ENCODE data around the gene TMEM150A.
"Not testable (repeated sequence)": the region's sequence is repeated elsewhere in the genome, so short reads cannot be mapped to it uniquely, and the experiment has no call there.

The TMEM150A gene

DNA sequence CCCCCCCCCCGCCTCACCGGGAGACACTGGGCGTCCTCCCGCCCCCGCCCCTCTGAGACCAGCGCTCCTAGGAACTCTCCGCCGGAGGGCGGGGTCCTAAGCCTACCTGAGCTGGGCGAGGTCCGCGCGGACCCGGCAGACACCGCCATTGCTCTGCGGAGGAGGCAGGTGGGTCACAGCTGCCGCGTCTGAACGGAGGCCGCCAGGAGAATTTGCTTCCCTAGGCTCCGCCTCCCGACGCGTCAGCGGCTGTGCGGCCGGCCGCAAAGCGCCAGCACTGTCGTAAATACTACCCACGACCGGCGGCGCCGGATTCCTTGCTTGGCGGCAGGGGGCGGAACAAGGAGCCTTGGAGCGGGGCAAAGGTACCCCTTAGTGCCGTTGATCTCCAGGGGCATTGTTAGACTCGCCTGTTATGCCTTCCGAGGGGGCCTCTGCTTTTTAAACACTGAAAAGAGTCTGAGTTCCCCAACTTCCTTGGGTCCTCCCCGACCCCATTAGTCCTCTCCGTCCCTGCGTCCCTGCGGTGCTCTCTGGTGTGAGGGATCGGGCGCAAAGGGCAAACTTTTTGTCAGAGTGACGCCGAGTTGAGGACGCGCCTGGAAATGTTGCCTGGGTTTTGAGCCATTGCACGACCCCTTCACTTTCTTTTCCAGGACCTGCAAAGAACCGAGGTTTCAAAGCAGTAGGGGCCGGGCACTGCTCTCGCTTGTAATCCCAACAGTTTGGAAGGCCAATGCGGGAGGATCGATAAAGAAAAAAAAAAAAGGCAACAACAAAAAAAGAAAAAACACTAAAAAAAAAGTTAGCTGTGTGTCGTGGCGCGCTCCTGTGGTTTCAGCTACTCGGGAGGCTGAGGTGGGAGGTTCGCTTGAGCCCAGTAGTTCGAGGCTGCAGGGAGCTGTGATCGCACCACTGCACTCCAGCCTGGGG, 41.0 kb downstream of the TMEM150A start, which contains the start of gene GGCX:
Gene GGCX (minus strand): TSS at position 214 of the 933 bp plus-strand sequence. CDS start 65 bp downstream, at position 149.
- DNase-seq, result peak in 1 of 2 experiments; percentile 85

DNA sequence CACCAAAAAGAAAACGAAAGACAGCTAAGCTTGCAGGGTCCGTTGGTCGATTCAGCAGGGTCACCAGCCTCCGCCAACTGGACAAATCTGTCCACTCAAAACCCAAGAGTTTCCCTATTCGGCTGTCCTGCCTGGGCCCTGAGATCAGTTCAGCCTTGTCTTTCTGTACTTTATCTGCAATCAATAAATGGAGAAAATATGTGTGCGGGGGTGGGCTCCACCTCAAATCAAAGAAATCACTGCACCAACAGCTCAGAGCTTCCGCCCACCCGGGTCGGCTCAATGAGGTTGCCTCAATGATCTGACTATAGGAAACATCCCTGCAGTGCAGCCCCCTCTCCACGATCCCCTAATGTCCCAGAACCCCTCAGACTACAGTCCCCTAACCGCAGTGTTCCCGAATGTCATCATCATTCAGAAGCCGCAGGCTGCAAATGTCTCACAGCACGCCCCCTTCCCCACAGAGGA, 41.7 kb downstream of the TMEM150A start:
- no peak for DNase-seq

DNA sequence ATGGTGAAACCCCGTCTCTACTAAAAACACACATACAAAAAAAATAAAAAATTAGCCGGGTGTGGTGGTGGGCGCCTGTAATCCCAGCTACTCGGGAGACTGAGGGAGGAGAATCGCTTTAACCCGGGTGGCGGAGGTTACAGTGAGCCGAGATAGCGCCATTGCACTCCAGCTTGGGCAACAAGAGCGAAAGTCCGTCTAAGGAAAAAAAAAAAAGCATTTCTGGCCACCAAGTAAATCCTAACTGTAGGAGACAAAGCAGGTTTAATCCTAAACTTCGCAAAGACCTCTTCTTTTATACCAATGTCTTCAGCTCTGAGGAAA, 42.1 kb downstream of the TMEM150A start:
- not testable (repeated sequence) for DNase-seq

DNA sequence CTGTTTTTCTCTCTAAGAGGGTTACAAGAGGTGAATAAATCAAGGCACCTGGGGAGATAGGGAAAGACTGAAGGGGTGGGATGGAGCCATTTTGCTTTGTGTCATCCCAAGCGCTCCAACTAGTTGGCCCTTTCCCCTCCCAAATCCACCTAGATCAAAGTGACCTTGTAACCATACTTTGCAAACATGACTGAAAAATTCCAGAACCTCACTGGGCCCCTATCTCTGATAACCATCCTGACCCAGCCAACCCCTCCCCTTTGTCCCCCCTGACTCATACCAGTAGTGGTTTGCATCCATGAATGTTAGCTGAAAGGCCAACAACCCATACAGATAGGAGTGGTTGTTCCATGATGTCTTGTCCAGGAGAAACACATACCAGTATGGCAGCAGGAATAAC, 44.3 kb downstream of the TMEM150A start:
- no peak for DNase-seq

DNA sequence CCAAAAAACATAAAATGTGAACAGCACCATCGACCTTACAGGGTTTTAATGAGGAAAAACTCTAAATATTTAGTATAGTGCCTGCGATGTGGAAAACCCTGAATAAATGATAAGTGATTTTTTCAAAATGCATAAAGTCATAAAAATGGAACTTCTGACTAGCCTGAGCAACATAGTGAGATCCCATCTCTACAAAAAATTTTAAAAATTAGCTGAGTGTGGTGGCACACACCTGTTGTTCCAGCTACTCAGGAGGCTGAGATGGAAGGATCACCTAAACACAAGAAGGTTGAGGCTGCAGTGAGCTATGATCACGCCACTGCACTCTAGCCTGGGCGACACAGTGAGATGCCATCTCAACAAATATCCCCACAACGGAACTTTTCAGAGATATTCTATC, 45.4 kb downstream of the TMEM150A start:
- no peak for DNase-seq

DNA sequence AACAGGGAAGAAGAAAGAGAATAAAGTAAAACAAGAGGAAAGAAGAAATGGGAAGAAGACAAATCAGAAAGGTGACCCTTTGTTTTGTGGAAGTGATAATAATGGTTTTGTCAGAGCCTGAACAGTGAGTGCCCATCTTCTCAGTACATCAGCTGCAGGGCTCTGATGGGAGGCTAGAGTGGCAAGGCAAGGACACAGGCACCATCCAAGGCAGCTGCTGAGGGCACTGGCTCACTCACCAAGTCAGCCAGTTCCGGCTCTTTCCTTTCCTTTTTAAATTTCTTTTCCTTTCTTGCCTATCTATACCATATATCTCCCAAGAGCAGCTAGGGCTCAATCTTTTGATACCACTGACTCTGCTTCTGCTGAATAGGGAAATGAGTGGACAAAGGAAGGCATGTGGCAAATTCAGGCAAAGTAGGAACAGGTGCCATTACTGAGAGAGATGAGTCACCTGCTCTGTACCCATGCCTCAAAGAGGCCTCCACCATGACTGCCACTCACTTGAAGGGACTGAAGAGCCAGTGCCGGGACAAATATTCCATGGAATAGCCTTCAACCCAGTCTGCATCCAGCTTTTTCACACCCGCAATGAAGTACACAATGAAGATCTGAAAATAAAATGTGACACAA, 47.4 kb downstream of the TMEM150A start:
- DNase-seq, result no peak

DNA sequence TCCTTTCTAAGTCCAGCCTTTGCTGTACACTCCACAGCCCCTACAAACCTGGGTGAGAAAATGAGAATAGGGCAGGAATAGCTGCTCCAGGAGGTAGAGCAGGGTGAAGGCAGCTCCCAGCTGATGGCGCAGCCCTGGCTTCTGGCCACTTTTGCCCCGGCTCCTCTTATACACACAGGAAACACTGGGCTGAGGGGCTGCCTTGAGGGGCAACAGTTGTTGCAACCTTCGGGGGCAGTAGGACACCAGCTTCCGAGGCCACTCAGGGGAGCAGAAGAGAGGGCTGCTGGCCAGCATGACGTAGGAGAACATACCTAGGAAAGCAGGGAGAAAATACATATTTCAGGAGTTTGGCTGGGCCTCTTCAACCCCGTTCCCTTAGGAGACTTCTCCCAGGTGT, 49.3 kb downstream of the TMEM150A start:
- no peak for DNase-seq

DNA sequence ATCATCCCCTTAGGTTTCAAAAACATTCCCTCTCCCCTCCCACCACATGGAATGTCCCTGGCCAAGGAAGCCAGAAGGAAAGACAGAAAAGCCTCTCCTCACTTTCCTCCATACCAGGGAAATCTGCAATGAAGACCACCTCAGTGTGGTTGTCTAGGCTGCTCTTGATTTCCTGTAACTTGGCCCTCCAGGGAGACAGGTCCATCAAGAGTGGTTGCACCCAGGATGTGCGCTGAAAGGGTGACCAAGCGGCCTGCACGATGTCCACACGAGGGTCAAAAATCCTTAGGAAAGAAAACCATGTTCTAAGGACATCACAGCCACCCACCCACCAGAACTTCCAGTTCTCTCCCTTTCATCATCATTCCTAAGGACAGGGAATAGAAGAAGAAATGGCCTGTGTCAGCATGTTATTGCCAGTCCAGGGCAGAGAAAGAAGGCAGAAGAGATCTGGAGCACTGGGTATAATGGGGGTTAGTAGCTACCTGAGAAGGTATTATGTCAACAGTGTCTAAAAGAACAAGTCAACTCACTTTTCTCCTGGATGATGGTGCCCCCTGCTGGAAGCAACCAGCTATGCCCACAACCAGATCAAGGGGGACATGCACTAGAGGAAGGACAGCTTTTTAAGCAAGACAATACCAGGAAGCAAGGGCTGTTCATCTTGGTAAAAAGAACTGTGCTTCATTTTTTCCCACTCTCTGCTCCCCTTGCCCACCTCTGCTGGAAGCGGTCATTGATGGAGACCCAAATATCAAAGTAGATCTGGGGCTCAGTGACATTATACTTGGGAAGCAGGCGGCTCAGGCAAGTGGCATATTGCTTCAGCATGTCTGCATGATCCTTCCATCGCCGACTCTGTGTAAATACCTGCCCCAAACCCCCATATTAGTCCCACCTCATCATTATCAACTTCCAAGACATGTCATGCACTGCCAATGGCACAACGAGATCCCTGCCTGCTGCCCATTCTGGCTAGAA, 50.5 kb downstream of the TMEM150A start:
- peak; percentile 7 to 48 for DNase-seq

DNA sequence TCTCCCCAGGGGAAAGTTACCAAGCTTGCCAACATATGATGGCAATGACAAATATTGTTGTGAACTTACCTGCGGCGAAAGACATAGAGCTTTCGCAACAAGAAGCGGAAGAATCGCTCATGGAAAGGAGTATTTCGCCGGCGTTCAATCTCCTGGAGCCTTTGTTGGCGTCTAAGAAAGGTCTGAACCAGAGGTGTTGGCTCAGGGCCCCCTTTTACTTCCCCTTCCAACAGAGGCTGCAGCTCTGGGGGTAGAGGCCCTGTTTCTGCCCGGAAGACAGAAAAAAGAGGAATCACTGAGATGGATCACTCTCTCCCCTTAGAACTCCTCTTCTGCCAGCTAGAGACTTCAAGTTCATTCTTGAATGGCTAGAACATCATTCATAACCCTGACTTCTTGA, 52.0 kb downstream of the TMEM150A start:
- no peak for DNase-seq

DNA sequence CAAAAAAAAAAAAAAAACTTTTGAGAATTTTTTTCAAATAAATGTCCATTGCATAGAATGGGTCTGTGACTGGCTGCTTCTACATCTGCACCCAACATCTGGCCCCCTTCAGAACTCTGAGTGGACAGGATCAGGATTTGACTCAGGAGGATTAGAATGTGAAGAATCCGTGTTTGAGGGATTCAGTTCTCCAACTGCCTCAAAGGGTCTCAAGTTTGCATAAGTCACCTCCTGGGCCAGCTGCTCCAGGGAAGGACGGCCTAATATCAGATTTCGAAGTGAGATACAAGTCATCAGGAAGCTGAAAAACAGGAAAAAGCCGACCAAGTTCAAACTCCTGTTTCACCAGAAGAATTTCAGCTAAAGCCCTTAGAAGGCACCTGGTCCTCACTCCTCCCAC, 52.7 kb downstream of the TMEM150A start:
- no peak for DNase-seq

DNA sequence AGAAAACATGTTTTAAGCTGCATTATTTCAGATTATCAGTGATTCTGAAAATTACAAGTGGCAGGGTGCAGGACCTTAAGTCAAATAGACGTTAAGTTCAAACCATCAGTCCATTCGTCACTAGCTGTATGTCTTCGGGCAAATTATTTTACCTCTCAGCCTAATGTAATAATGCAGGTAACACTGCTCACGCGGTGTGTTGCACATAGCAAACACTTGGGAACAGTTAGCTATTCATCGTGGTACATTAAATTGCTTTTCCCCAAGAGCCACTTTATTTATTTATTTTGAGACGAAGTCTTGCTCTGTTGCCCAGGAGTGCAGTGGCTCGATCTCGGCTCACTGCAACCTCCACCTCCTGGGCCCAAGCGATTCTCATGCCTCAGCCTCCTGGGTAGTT, 53.4 kb downstream of the TMEM150A start:
- DNase-seq, result no peak

DNA sequence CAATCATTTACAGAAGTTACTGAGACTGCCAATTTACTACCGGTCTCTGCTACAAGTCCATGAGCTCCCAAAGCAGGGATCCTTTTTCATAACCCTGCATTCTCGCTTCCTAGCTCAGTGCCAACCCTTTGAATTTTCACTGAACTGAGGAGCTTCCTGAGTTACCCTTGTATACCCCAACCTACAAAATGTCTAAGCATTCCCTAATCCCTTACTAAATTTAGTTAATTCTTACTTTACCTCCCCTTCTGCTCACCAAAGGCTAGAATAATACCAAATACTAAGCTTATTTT, 53.9 kb downstream of the TMEM150A start:
- DNase-seq, result no peak

Data from cerebellar nuclear complex (tissue), 1 donor.